ENCODE data around the gene RGL2. TPM values are rescaled to one million over a fixed set of nuclear protein-coding genes. Genes with fewer than 3 reads are reported as not detected.
"Not testable (repeated sequence)": the region's sequence is repeated elsewhere in the genome, so short reads cannot be mapped to it uniquely, and the experiment has no call there.

The RGL2 gene
- total RNA-seq, 1 donor from 2014 or later = 66.5 TPM

- Mint-ChIP-seq H3K27ac (peak within 1 kb of the TSS; percentile 100), H3K4me1 (peaks cover 59% of the 10 kb centered on the region), H3K4me3 (peak within 1 kb of the TSS; percentile 100), H3K9me3 (no peaks in the 10 kb centered on the region), H3K27me3 (no peaks in the 10 kb centered on the region), H3K36me3 (ENCODE audit: low read depth) (peaks cover 86% of the 10 kb centered on the region)
- peak; percentile 79 for DNase-seq
- ATAC-seq (ENCODE audit: low read depth) = peak; percentile 84
- TF ChIP-seq CTCF (IDR thresholded peaks at IDR 0.05) = no peak
- intact Hi-C loops (cut with micrococcal nuclease) = loop anchor here (1.0 to 5.0 kb wide), 9 partner anchors 18 to 516 kb away; partner anchors contain the start of genes CUTA, LEMD2, PFDN6 and RING1
- ChIA-PET CTCF (interaction anchor here (1.0 to 2.0 kb wide), 5 partner anchors 17 to 272 kb away, joined by 3 to 11 read pairs (median 6); partner anchors contain the start of genes PFDN6 and WDR46), POLR2A (interaction anchor here (0.6 to 3.9 kb wide), 50 partner anchors 10 to 1606 kb away, joined by 3 to 80 read pairs (median 5); partner anchors contain the start of genes ABHD16A, BAK1, CSNK2B and CUTA)
These were observed 27.1 kb downstream of the RGL2 start, which contains the start of the genes RPS18 and VPS52 for GRCh38 chr6:33271468-33272274. TSS of gene RPS18 (plus strand) at chr6:33272075. CDS start at chr6:33272120, 45 bp downstream. TSS of gene VPS52 (minus strand) at chr6:33271876. CDS start at chr6:33271675, 201 bp downstream.

- Mint-ChIP-seq H3K36me3 (ENCODE audit: low read depth) (peaks cover 86% of the 10 kb centered on the region), H3K9me3 (no peaks in the 10 kb centered on the region), H3K4me1 (peaks cover 53% of the 10 kb centered on the region), H3K27ac (peak overlapping the region; percentile 100), H3K4me3 (peak overlapping the region; percentile 100), H3K27me3 (no peaks in the 10 kb centered on the region)
- ATAC-seq (ENCODE audit: low read depth) (peak; percentile 10), DNase-seq (no peak)
- no peak for TF ChIP-seq CTCF (IDR thresholded peaks at IDR 0.05)
- intact Hi-C loops (cut with micrococcal nuclease) = loop anchor here (1.0 to 5.0 kb wide), 9 partner anchors 18 to 516 kb away; partner anchors contain the start of genes CUTA, LEMD2, PFDN6 and RING1
- CTCF ChIA-PET = interaction anchor here (1.1 to 2.0 kb wide), 4 partner anchors 18 to 74 kb away, joined by 3 to 11 read pairs (median 6); partner anchors contain the start of genes PFDN6 and WDR46
- POLR2A ChIA-PET = interaction anchor here (0.6 to 3.9 kb wide), 38 partner anchors 9 to 1568 kb away, joined by 3 to 80 read pairs (median 6); partner anchors contain the start of genes ABHD16A, CUTA, GPSM3 and HLA-DPA1
These were observed 27.6 kb downstream of the RGL2 start for GRCh38 chr6:33271117-33271467.

DNA sequence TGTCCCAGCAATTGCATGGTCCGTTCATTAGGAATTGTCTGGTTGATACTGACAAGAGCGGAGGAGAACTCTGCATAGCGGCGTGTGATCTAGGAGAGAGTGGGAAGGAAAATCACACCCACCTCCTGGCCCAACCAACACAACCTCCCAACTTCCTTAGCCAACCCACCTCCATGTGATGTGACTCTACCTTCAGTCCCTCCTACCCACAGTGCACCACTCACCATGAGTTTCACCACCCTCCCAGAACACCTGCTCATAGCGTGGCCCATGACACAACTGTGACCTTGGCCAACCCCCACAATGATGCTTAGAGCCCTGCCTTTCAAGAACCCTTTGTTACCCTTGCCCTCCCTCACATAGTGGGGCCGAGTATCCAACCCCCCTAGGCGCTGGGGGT lies 34.7 kb downstream of the RGL2 start:
- CTCF ChIA-PET = no interaction called here

GRCh38 chr6:33262490-33262889 lies 36.3 kb downstream of the RGL2 start:
- H3K9me3 Mint-ChIP-seq = not testable (repeated sequence)

More for the DNA sequence above, 34.7 kb downstream of the RGL2 start:
- Mint-ChIP-seq H3K4me3 (no peak overlapping the region), H3K36me3 (ENCODE audit: low read depth) (peaks cover 87% of the 10 kb centered on the region), H3K27me3 (no peaks in the 10 kb centered on the region), H3K9me3 (peaks cover 4% of the 10 kb centered on the region), H3K4me1 (no peaks in the 10 kb centered on the region), H3K27ac (no peak overlapping the region)
- DNase-seq (no peak), ATAC-seq (ENCODE audit: low read depth) (no peak)
- intact Hi-C loops (cut with micrococcal nuclease) = no loop called here
- POLR2A ChIA-PET = interaction anchor here (0.5 to 0.7 kb wide), 2 partner anchors 28 to 1424 kb away, joined by 3 read pairs; no protein-coding TSS in a partner anchor
- TF ChIP-seq CTCF (IDR thresholded peaks at IDR 0.05) = no peak

GRCh38 chr6:33259032-33259431 lies 39.7 kb downstream of the RGL2 start:
- Mint-ChIP-seq H3K27me3 (no peaks in the 10 kb centered on the region), H3K4me1 (no peaks in the 10 kb centered on the region), H3K36me3 (ENCODE audit: low read depth) (peaks cover 54% of the 10 kb centered on the region), H3K27ac (no peak overlapping the region), H3K9me3 (peaks cover 4% of the 10 kb centered on the region), H3K4me3 (no peak overlapping the region)
- TF ChIP-seq CTCF (IDR thresholded peaks at IDR 0.05) = no peak
- CTCF ChIA-PET = no interaction called here
- DNase-seq (no peak), ATAC-seq (ENCODE audit: low read depth) (no peak)
- POLR2A ChIA-PET = interaction anchor here (2.5 kb wide), 1 partner anchor 13 kb away, joined by 10 read pairs; the partner anchor contains the start of genes RPS18 and VPS52
- intact Hi-C loops (cut with micrococcal nuclease) = no loop called here

More at GRCh38 chr6:33262490-33262889, 36.3 kb downstream of the RGL2 start:
- DNase-seq; H3K27ac Mint-ChIP-seq; intact Hi-C loops (cut with micrococcal nuclease); ATAC-seq (ENCODE audit: low read depth); H3K27me3 Mint-ChIP-seq; CTCF ChIA-PET; H3K4me1 Mint-ChIP-seq; H3K4me3 Mint-ChIP-seq: not testable (repeated sequence)
- POLR2A ChIA-PET = interaction anchor here (0.7 to 1.2 kb wide), 3 partner anchors 9 to 309 kb away, joined by 4 to 7 read pairs (median 6); partner anchors contain the start of genes RPS18 and VPS52
- H3K36me3 Mint-ChIP-seq (ENCODE audit: low read depth) = peaks cover 79% of the 10 kb centered on the region

All from activated B cell treated with CpG ODN at 0.5 μM for 24 hours (primary cell).